22Rv1 (cell line): Measurements from ENCODE around the gene AGBL1.

Experiments used
- CTCF ChIP-seq: fragments of 450-650 bp; IDR thresholded peaks from 2 replicates; pipeline ENCODE4 v1.5.1; 2017; ENCODE audit warnings: mild to moderate bottlenecking
- ZFX ChIP-seq: fragments of 450-650 bp; IDR thresholded peaks from 2 replicates; pipeline ENCODE4 v1.6.1; 2017; ENCODE audit warnings: antibody characterized with exemption, borderline replicate concordance

DNA sequence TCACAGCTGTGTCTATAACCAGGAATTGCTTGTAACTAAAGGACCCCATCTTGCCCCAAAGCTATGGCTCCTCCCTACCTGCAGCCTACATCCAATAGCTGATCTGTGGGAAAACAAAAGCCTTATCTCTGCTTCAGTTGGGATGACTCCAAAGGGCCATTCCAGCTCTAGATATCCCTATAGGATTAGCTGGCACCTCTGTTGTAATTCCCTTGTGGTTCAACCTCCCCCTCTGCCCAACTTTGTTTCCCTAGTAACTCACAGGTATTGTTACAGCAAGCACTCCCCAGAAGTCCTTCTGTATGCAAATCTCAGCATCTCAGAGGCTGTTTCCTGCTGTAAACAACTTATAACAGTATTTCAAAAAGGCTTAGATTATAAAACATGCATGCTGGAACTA lies 478.6 kb downstream of the AGBL1 start:
- no peak for TF ChIP-seq CTCF
- no peak for TF ChIP-seq ZFX
